Epidermal melanocyte (primary cell): Measurements from ENCODE around the gene PRC1.
"Not testable (repeated sequence)": the region's sequence is repeated elsewhere in the genome, so short reads cannot be mapped to it uniquely, and the experiment has no call there.

Source experiments
- DNase-seq: peaks from one replicate; pipeline ENCODE4 v3.0.0; 2011; ENCODE audit warnings: low spot score; ENCODE audit not compliant: insufficient read length

The PRC1 gene

DNA sequence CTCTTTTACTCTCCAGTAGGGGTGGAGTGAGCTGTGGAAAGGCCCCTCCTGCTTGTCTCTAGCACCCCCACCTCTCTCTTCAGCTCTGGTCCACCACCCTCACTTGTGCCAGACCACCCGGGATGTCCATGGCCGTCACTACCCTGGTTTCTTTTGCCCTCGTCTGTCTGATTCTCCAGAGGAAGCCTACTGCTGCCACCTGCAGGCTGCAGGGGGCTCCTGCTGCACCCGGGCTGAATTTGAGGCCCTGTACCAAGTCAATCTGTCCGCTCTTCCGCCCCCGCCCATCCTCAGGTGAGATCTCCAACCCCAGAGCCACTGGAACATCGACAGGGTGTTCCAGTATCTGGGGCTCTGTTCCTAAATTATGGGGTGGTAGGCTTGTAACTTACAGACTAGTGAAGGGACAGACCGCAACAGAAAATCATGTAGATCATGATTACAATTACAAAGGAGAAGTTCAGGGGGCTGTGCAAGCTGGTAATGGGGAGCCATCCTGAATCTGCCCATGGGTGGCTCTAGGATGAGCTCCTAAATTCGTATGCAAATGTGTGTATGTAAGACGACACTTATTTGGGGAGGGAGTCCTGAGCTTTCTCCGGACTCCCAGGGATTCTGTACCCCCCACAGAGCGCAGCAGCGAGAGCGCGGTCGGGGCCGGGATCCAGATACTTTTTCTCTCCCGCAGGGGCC is 59.9 kb downstream of the PRC1 start:
- peak; percentile 89 for DNase-seq

DNA sequence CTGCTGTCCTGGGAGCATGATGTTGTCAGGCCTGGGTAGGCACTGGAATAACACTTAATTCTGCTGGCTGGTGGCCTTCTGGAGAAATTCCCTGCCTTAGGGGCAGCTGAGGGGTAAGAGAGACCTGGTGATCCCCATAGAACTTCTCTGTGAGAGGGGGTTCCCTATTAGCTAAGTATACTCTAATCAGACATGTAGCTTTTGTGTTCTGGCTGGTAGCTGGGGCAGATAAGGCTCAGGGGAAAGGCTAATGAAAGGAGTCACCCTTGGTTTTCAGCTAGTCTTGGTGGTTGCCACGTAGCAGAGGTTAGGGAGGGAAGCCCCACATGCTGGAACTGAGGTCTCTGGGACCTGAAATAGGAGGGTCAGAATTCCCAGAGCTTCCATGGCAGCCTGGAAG is 61.0 kb downstream of the PRC1 start:
- DNase-seq: no peak

DNA sequence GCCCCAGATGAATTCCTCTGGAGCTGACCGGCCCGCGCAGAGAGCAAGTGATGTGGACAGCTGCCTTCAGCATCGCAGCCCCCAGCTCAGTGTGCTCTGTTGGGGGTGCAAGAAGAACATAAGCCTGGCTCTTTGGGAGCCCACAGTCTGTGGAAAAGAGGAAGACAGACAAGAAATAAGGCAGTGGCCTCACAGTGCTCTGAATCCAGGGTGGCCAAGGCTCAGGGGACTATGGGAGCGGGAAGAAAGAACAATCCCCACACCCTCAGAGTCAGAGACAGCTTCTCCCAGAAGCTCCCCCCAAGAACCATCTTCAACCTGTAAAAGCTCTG is 61.7 kb downstream of the PRC1 start:
- DNase-seq: no peak

DNA sequence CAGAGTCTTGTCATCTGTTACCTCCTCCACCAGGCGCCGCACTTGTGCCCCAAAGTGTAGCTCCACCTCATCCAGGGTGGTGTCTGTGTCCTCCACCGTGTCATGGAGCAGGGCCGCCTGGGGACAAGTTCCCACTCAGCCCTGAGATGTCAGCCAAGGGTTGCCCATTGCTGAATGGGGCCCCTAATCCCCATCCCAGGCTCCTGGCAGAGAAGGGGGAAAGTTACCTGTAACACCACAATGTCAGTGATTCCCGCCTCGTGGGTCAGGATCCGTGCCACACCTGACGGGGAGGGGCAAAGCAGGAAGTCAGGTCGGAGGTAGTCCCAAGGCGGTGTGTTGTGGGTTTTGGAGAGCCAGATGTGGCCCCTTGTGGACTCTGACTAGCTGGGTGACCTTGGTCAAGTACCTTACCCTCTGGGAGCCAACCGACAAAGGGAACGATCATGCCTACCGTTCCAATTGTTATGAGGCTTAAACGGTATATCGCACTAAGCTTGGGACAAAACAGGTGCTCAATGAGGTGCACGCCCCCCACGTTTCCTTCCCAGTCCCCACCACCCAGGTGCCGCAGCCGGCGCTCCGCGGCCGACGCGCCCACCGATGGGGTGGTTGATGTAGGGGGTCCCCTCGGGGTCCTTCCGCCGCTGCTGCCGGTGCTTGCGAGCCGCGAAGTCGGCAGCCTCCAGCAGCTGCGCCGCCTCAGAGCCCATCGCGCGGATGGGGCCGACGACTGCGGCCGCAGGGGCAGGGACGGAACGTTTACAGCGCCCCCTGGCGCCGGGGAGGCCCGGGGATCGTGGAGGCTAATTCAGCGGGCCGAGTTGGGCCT is 62.3 kb downstream of the PRC1 start, which contains the start of gene HDDC3:
Gene HDDC3 (minus strand): TSS at position 722 of the 832 bp plus-strand sequence. CDS start 9 bp downstream, at position 713.
- DNase-seq: peak; percentile 92

DNA sequence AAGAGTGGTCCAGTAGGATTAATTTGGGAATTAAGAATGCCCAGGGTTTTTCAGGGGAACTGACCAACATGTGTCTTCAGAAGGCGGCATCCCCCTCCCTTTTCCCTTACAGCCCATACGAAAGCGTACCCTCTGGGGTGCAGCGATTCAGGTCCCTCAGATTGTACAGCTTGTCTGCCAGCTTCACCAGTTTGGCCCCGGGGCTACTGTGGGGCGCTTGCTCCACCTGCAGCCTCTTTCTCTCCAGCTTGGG is 62.8 kb downstream of the PRC1 start:
- DNase-seq: no peak

DNA sequence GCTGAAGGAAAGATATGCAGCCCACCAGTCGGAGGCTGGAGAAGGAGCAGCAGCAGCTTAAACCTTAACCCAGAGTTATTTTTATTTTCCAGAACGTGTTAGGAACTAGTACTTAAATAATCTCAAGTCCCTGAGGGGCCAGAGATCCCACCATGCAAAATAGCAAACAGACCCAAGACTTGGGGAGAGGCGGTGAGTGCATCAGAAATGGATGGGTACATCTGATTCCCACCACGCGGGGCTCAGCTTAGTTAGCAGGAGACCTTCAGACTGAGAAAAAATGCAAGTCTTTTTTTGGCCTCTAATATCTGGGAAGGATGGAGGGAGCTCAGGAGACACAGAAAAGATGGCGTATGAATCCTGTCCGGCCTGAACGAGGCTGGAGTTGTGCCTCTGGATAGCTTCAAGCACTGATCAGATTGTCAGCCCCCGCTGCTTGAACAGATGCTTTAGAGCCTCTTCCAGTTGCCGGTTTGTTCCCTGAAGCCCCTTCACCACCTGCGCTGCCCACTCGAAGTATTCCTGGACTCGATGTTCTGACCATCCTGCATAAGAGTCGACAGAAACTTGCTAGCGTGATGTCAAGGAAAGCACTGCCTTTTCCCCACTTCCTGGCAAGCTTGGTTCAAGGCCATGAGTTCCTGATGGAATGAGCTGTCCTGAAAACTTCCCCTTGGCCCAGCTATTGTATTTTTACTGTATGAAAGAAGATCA is 63.3 kb downstream of the PRC1 start:
- no peak for DNase-seq

DNA sequence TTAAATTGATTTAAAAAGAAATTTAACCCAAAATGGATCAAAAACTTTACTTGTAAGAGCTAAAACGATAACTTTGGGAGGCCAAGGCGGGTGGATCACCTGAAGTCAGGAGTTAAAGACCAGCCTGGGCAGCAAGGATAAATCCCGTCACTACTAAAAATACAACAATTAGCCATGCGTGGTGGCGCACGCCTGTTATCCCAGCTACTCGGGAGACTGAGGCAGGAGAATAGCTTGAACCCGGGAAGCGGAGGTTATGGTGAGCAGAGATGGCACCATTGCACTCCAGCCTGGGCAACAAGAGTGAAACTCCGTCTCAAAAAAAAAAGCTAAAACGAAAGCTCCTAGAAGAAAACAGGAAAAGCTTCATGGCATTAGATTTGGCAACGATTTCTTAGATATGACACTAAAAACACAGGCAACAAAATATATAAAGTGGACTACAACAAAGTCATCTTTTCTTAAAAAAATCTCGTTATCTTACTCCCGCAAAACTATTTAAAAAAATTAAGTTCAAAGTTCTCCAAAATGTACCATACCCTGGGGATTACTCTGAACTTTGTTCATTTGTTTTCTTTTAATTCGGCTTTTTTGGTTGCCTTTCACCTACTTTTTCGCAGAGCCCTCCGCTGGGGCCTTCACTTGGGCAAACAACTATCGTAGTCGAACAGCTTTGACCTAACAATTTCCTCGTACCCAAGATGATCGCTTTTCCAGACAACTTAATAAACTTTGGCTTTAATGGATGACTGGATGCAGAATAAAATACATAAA is 64.9 kb downstream of the PRC1 start:
- DNase-seq: no peak

DNA sequence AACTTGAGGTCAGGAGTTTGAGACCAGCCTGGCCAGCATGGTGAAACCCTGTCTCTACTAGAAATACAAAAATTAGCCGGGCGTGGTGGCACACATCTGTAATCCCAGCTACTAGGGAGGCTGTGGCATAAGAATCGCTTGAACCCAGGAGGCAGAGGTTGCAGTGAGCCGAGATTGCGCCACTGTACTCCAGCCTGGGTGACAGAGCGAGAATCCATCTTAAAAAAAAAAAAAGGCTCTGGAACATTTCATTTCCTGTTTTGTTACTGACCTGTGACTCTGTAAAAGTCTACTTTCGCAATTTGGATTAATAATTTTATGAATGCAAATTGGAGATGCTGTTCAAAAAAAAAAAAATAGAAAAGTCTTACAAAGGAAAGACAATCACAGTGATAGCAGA is 66.2 kb downstream of the PRC1 start:
- not testable (repeated sequence) for DNase-seq

DNA sequence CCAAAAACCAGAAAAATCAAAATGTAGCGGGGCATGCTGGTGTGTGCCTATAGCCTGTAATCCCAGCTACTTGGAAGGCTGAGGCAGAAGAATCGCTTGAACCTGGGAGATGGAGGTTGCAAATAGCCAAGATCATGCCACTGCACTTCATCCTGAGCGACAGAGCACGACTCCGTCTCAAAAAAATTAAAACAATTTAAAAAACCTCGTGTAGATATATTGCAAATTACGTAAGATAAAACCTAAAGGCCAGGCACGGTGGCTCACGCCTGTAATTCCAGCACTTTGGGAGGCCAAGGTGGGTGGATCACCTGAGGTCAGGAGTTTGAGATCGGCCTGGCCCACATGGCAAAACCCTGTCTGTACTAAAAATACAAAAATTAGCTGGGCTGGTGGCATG is 67.6 kb downstream of the PRC1 start:
- DNase-seq: not testable (repeated sequence)

DNA sequence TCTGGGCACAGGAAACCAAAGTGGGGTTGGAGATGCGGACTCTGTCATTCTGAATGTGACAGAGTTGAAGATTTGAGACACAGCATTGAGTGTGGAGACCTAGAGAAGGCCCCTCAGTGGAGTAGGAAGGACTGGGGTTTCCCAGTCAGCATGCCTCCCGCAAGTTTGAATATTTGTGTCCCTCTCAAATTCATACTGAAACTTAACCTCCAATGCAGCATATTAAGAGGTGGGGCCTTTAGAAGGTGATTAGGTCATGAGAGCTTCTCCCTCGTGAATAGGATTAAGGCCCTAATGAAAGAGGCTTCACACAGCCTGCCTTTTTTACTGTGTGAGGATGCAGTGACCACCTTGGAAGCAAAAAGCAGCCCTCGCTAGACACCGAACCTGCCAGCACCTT is 70.0 kb downstream of the PRC1 start:
- DNase-seq: no peak

DNA sequence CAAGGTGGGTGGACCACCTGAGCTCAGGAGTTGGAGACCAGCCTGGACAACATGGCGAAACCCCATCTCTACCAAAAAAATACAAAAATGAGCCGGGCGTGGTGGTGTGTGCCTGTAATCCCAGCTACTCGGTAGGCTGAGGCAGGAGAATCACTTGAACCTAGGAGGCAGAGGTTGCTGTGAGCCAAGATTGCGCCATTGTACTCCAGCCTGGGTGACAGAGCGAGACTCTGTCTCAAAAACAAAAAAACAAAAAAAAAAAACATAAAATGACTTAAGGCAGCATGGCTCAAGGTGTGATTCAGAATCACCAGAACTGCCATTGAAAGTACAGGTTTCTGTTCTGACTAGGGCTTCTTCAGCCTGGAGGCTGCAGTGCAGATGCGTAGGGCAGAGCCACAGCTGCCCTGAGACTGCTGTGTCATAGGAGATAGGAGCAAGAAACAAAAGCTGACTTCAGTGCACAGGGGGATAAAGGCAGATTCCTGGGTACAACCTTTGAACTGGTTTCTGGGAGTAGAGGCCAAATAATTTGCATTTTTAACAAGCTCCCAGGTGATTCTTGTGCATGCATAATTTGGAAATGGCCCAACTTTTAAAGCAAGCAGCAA is 71.5 kb downstream of the PRC1 start:
- not testable (repeated sequence) for DNase-seq

DNA sequence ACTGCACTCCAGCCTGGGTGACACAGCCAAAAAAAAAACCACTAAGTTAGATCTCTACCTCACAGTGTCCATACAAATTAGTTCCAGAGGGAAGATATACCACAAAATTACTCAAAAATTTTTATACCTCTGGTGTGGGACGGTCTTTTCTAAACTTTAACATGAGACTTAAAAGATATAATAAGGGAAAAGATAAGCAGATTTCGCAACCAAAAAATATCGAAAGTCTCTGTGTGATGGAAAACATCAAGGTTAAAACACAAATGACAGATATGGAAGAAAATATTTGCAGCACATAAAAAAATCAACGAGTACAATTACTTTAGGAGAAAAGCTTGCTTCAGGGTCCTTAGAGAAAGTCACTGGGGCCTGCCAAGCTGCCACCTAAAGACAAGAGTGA is 72.4 kb downstream of the PRC1 start:
- DNase-seq: no peak

DNA sequence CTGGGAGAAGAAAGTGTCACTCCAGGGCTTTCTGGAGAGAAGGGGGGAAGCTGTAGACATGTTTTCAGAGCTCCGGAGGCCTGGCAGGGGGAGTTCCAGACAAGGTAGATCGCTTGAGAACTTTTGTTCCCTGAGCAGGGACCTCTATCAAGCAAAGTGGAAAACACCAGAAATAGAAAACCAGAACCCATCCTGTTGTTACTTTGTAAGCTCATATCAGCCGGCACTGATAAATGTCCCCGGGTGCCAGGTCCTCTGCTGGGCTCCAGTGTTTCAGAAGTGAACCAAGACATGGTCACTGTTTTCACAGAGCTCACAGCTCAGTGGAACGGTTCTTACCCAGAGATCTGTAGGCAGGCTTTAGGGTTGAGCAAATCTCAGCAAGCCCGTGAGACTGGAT is 75.5 kb downstream of the PRC1 start:
- no peak for DNase-seq

DNA sequence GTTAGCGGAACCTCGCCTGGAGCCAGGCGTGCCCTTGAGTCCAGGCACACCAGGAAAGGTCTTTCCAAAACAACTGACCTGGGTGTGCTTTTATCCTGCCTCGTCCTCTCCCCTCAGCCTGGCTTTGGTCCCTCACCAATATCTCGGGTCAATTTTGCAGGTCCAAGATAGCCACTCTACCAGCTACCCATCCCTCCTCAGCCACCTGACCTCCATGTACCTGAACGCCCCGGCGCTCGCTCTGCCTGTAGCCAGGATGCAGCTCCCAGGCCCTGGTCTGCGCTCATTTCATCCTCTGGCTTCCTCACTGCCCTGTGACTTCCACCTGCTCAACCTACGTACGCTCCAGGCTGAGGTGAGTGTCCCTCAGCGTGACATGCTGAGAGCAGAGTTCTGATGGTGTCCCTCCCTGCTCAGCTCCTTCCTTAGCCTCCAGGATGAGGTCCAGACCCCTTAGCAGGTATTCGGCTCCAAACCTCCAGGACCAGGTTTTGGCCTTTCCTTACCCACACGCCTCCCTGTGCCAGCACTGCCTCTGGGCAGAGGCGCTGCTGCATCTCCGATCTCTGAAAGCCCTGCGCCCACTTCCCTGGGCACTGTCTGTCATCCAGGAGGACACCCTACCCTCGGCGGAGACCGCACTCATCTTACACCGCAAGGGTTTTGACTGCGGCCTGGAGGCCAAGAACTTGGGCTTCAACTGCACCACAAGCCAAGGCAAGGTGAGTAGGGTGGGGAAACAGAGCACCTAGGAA is 76.1 kb downstream of the PRC1 start:
- DNase-seq: peak; percentile 11

DNA sequence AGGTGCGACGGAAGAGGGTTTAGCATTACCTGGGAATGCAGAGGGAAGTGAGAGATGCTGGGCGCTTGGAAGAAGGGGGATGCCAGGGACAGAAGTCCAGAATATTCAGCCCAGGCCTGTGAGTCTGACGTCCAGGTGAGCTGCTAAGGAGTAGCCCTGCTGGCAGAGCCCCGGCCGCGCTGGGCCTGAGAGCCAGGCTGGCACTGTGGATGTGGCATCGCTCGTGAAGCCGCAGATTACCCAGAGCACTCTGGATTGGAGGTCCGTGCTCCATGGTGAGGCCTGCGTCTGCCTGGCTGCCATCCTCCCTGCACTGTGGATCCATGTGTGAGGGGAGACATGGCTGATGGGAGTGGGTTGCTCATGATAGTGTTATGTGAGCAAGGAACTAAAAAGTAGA is 76.8 kb downstream of the PRC1 start:
- peak; percentile 4 for DNase-seq

DNA sequence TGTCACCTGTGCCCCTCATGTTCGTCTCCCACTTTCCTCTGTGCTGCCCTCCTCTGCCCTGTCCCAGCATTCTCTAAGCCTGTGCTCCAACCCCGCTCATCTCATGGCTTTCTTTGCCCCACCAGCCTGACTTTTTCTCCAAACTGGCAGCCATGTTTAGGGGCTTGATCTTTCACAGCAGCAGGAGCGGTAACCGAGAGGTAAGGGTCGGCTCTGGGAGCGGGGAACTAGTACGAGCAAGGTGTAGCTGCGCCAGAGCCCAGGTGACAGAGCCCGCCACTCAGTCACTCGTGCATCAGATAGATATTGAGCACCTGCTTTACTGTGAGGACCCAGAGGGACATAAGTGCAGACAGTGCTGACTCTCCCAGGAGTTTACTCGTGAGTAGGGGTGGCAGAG is 77.9 kb downstream of the PRC1 start:
- DNase-seq: no peak
